H1 (cell line): Measurements from ENCODE around the gene EPHB3. TPM values are rescaled to one million over a fixed set of nuclear protein-coding genes. Genes with fewer than 3 reads are reported as not detected.

ENCODE experiments used
- CTCF ChIA-PET: fragments of 300-600 bp; sonication (Branson Sonifier 250); formaldehyde crosslinking; loops from one replicate; lab custom pipeline; 2021; ENCODE audit not compliant: partially characterized antibody; lab: Charles Lee
- POLR2A ChIA-PET: fragments of 300-600 bp; sonication (Branson Sonifier 250); formaldehyde crosslinking; loops from one replicate; lab custom pipeline; 2021; ENCODE audit warnings: inconsistent platforms; ENCODE audit not compliant: partially characterized antibody; lab: Charles Lee
- DNase-seq, 2 experiments: peaks; one replicate each; pipeline versions ENCODE4 v3.0.0 to v3.0.0-alpha.2; 2010 to 2022; ENCODE audit warnings: low spot score in 2 of 2, low read depth in 1 of 2, mixed read lengths in 1 of 2
- FAIRE-seq: peaks from 2 replicates; lab custom pipeline; 2011; peaks lifted over from hg19 to GRCh38; lab: Jason Lieb, UNC
- H2AFZ ChIP-seq: 2 replicates; pipeline ENCODE4 v1.8.1; 2012; ENCODE audit warnings: low read length, inconsistent platforms
- H2AK5ac ChIP-seq: 2 replicates; pipeline ENCODE4 v1.6.1; 2013; ENCODE audit warnings: low read depth, low read length
- H2BK120ac ChIP-seq: replicated peaks from 2 replicates; pipeline ENCODE3; 2013; ENCODE audit warnings: low read depth, low read length, inconsistent platforms
- H2BK12ac ChIP-seq: 2 replicates; pipeline ENCODE4 v1.6.1; 2013; ENCODE audit warnings: low read depth, low read length
- H2BK15ac ChIP-seq: 2 replicates; pipeline ENCODE4 v1.6.1; 2013; ENCODE audit warnings: low read length
- H2BK20ac ChIP-seq: 2 replicates; pipeline ENCODE4 v1.6.1; 2013; ENCODE audit warnings: low read length
- H2BK5ac ChIP-seq: 2 replicates; pipeline ENCODE4 v1.6.1; 2013; ENCODE audit warnings: low read depth, low read length
- H3K14ac ChIP-seq: 2 replicates; pipeline ENCODE4 v1.6.1; 2013; ENCODE audit warnings: inconsistent platforms; ENCODE audit not compliant: insufficient read length
- H3K18ac ChIP-seq: 2 replicates; pipeline ENCODE4 v1.6.1; 2013; ENCODE audit warnings: low read length; ENCODE audit errors: extremely low read depth
- H3K23ac ChIP-seq: 2 replicates; pipeline ENCODE4 v1.6.1; 2013; ENCODE audit warnings: inconsistent platforms; ENCODE audit not compliant: insufficient read length
- H3K23me2 ChIP-seq: 2 replicates; pipeline ENCODE4 v1.6.1; 2013; ENCODE audit warnings: low read depth, low read length
- H3K27ac ChIP-seq: 2 replicates; pipeline ENCODE4 v1.6.1; 2011; ENCODE audit warnings: low read depth, low read length, inconsistent platforms
- H3K27me3 ChIP-seq, 4 experiments: replicated peaks in 1 of 4; 1 replicate in 1 of 4; 2 replicates in 3 of 4; pipeline versions ENCODE4 v1.6.1 to v1.8.1; 2011 to 2013; ENCODE audit warnings: low read length in 3 of 4, mild to moderate bottlenecking in 3 of 4, inconsistent platforms in 2 of 4, mixed read lengths in 2 of 4, moderate library complexity in 1 of 4; ENCODE audit not compliant: control insufficient read depth in 3 of 4, insufficient read depth in 3 of 4; ENCODE audit errors: extremely low read depth in 1 of 4
- H3K36me3 ChIP-seq, 4 experiments: 2 replicates each; pipeline versions ENCODE4 v1.6.1 to v1.8.1; 2011 to 2013; ENCODE audit warnings: mild to moderate bottlenecking in 4 of 4, low read length in 3 of 4, moderate library complexity in 2 of 4, control low read depth in 1 of 4, inconsistent platforms in 1 of 4; ENCODE audit not compliant: insufficient read depth in 4 of 4, control insufficient read depth in 2 of 4
- H3K4ac ChIP-seq: replicated peaks from 2 replicates; pipeline ENCODE3; 2013; ENCODE audit warnings: low read length, low read depth, mixed read lengths, inconsistent platforms; ENCODE audit not compliant: insufficient read length
- H3K4me1 ChIP-seq, 4 experiments: replicated peaks in 1 of 4; 1 replicate in 1 of 4; 2 replicates in 3 of 4; pipeline versions ENCODE4 v1.6.1 to v1.8.1; 2011 to 2013; ENCODE audit warnings: low read length in 3 of 4, inconsistent platforms in 2 of 4, mixed read lengths in 1 of 4; ENCODE audit not compliant: insufficient read depth in 4 of 4, control insufficient read depth in 3 of 4
- H3K4me2 ChIP-seq, 2 experiments: 2 replicates each; pipeline versions ENCODE4 v1.6.1 to v1.8.1; 2011 to 2013; ENCODE audit warnings: low read depth in 2 of 2, low read length in 2 of 2, control low read depth in 1 of 2, inconsistent platforms in 1 of 2, mild to moderate bottlenecking in 1 of 2; ENCODE audit not compliant: insufficient read depth in 1 of 2
- H3K4me3 ChIP-seq, 4 experiments: fragments of 200-600, 300-600 bp in 1 of 4; sonication (generic), shearing (Covaris generic), sonication (Bioruptor Twin) in 1 of 4; 2 replicates each; pipeline versions ENCODE4 v1.5.1 to v1.8.1; 2011 to 2016; ENCODE audit warnings: low read length in 4 of 4, low read depth in 3 of 4, control low read depth in 2 of 4, inconsistent platforms in 2 of 4, mild to moderate bottlenecking in 2 of 4, mixed read lengths in 1 of 4, moderate library complexity in 1 of 4; ENCODE audit not compliant: insufficient read depth in 2 of 4; ENCODE audit errors: extremely low read depth in 1 of 4
- H3K56ac ChIP-seq: replicated peaks from 2 replicates; pipeline ENCODE3; 2013; ENCODE audit warnings: low read depth, mild to moderate bottlenecking, mixed read lengths, low read length, inconsistent platforms; ENCODE audit not compliant: insufficient read length
- H3K79me1 ChIP-seq: 2 replicates; pipeline ENCODE4 v1.6.1; 2013; ENCODE audit warnings: low read depth, low read length, control low read depth
- H3K79me2 ChIP-seq, 2 experiments: 2 replicates each; pipeline versions ENCODE4 v1.6.1 to v1.8.1; 2012 to 2013; ENCODE audit warnings: low read length in 2 of 2, mild to moderate bottlenecking in 2 of 2, inconsistent platforms in 1 of 2; ENCODE audit not compliant: insufficient read depth in 2 of 2, control insufficient read depth in 1 of 2
- H3K9ac ChIP-seq, 4 experiments: replicated peaks in 1 of 4; 1 replicate in 1 of 4; 2 replicates in 3 of 4; pipeline versions ENCODE4 v1.6.1 to v1.8.1; 2011 to 2013; ENCODE audit warnings: low read depth in 3 of 4, low read length in 3 of 4, control low read depth in 2 of 4, mild to moderate bottlenecking in 2 of 4, moderate library complexity in 2 of 4, inconsistent platforms in 1 of 4; ENCODE audit errors: extremely low read depth in 1 of 4
- H3K9me3 ChIP-seq, 2 experiments: 2 replicates each; pipeline versions ENCODE4 v1.6.1 to v1.8.1; 2012 to 2013; ENCODE audit warnings: mild to moderate bottlenecking in 2 of 2, moderate library complexity in 2 of 2, control low read depth in 1 of 2, inconsistent platforms in 1 of 2, low read depth in 1 of 2, low read length in 1 of 2, mixed read lengths in 1 of 2; ENCODE audit not compliant: insufficient read depth in 2 of 2
- H4K20me1 ChIP-seq, 2 experiments: replicated peaks in 1 of 2; 2 replicates each; pipeline versions ENCODE3 to v1.8.1; 2011 to 2013; ENCODE audit warnings: inconsistent platforms in 2 of 2, low read length in 2 of 2, mild to moderate bottlenecking in 1 of 2; ENCODE audit not compliant: insufficient read depth in 2 of 2, control insufficient read depth in 1 of 2
- H4K5ac ChIP-seq: 2 replicates; pipeline ENCODE4 v1.6.1; 2013; ENCODE audit warnings: low read length, low read depth, mixed read lengths, inconsistent platforms; ENCODE audit not compliant: insufficient read length
- H4K8ac ChIP-seq: 2 replicates; pipeline ENCODE4 v1.8.0; 2013; ENCODE audit warnings: mild to moderate bottlenecking, moderate library complexity, low read length, inconsistent platforms; ENCODE audit not compliant: insufficient read depth; ENCODE audit errors: extremely low read depth
- H4K91ac ChIP-seq: replicated peaks from 2 replicates; pipeline ENCODE3; 2013; ENCODE audit warnings: low read length, mixed read lengths, inconsistent platforms; ENCODE audit not compliant: insufficient read length
- ASH2L ChIP-seq: fragments of 200-600, 300-600 bp; sonication (generic); IDR thresholded peaks from one replicate; pipeline ENCODE4 v1.7.1; 2017; ENCODE audit warnings: low read length
- ATF2 ChIP-seq: IDR thresholded peaks from 2 replicates; pipeline ENCODE4 v1.6.1; 2012; ENCODE audit warnings: low read length, inconsistent platforms
- CBX8 ChIP-seq: fragments of 300-800, 300-1000 bp; sonication (generic); IDR thresholded peaks from 2 replicates; pipeline ENCODE4 v1.7.1; 2016; ENCODE audit warnings: low read depth, low read length, borderline replicate concordance
- CHD1 ChIP-seq: IDR thresholded peaks from 2 replicates; pipeline ENCODE4 v1.6.1; 2012; ENCODE audit warnings: low read depth, low read length, improper control_type of control experiment
- CTBP2 ChIP-seq: IDR thresholded peaks from 2 replicates; pipeline ENCODE4 v1.7.0; 2011; ENCODE audit warnings: borderline replicate concordance, mild to moderate bottlenecking, moderate library complexity, mixed read lengths, low read length; ENCODE audit not compliant: insufficient read depth, insufficient read length
- FOSL1 ChIP-seq: IDR thresholded peaks from 2 replicates; pipeline ENCODE4 v1.6.1; 2011; ENCODE audit warnings: mild to moderate bottlenecking, low read depth, low read length, moderate library complexity; ENCODE audit not compliant: insufficient read depth
- JUND ChIP-seq: IDR thresholded peaks from 2 replicates; pipeline ENCODE4 v1.6.1; 2011; ENCODE audit warnings: mild to moderate bottlenecking, improper control_type of control experiment, low read length
- SIN3A ChIP-seq, 2 experiments: IDR thresholded peaks in 1 of 2; conservative IDR thresholded peaks in 1 of 2; 2 replicates each; pipeline ENCODE4 v1.6.1; 2011 to 2012; ENCODE audit warnings: low read length in 2 of 2, improper control_type of control experiment in 1 of 2, low read depth in 1 of 2, mild to moderate bottlenecking in 1 of 2
- WGBS, 2 experiments: shearing (Covaris generic) in 1 of 2; methylation state at CpG; one replicate each; pipeline versions ENCODE4 v1.1.6 to v1.1.7; 2013 to 2015; ENCODE audit warnings: low lambda C conversion rate in 2 of 2, mixed read lengths in 2 of 2, inconsistent platforms in 1 of 2, low coverage in 1 of 2, missing lambda C conversion rate in 1 of 2; ENCODE audit not compliant: insufficient replicate concordance in 2 of 2, insufficient coverage in 1 of 2, insufficient read length in 1 of 2; ENCODE audit errors: extremely low coverage in 1 of 2, missing lambda C conversion rate in 1 of 2; 5-methylcytosine and 5-hydroxymethylcytosine counted together
- polyA plus RNA-seq, 7 experiments: library from polyadenylated mRNA; depleted of rRNA in 3 of 7; stranded (reverse) in 5 of 7; unstranded in 2 of 7; fragments of >200 nt in 5 of 7; fragments of 200-250 nt in 2 of 7; gene quantifications; 1 replicate in 5 of 7; 2 replicates in 1 of 7; 4 replicates in 1 of 7; pipeline versions ENCODE4 v1.2.1 to v1.2.3, GENCODE V29; 2011 to 2013; ENCODE audit warnings: missing spikeins in 2 of 7, mixed read lengths in 2 of 7
- total RNA-seq: library from RNA; stranded (reverse); fragmentation: NEBNext Ultra II Directional; extraction: Animal tissue kit (Norgen Biotek cat#: 25700); gene quantifications from 2 replicates; pipeline ENCODE4 v1.2.1, GENCODE V29; 2021

EPHB3 gene
- total and polyA plus RNA-seq, 2 of the 8 experiments (the other 6 are each of a cell fraction or from before 2014, with no cell fraction given), result 0.41 to 0.91 TPM

GRCh38 chr3:184545769-184546168 lies 15.8 kb upstream of the EPHB3 start:
- H3K23me2 ChIP-seq, result peaks cover 3% of the 10 kb centered on the region; the same call in 1 of the 2 replicates
- no peak overlapping the region for H2BK12ac ChIP-seq
- peaks cover 0 to 3% (median 0%) of the 10 kb centered on the region in 4 experiments; a peak in 1 of 7 replicates for H3K27me3 ChIP-seq
- no peak overlapping the region for H3K56ac ChIP-seq
- H4K91ac ChIP-seq, result no peak overlapping the region
- H2BK5ac ChIP-seq, result no peak overlapping the region
- FAIRE-seq (no peak), DNase-seq (no peak)
- no peaks in the 10 kb centered on the region; the same call in 1 of the 2 replicates for H3K79me1 ChIP-seq
- H2AK5ac ChIP-seq, result no peak overlapping the region
- H2BK20ac ChIP-seq, result no peak overlapping the region
- CTCF ChIA-PET, result interaction anchor here (0.5 to 12.0 kb wide), 16 partner anchors 12 to 258 kb away, joined by 3 to 150 read pairs (median 4); partner anchors contain the start of gene EPHB3
- H4K20me1 ChIP-seq, result no peaks in the 10 kb centered on the region
- H4K8ac ChIP-seq, result no peak overlapping the region
- H3K27ac ChIP-seq, result no peak overlapping the region
- H2BK120ac ChIP-seq, result no peak overlapping the region
- no peak overlapping the region for H3K4me3 ChIP-seq
- TF ChIP-seq JUND (no peak), CBX8 (no peak), FOSL1 (no peak), SIN3A (conservative IDR thresholded peaks at IDR 0.05 in 1 of 2, IDR thresholded peaks at IDR 0.05 in 1 of 2; ENCODE audit: low read depth in 1 of 2, low read length in 2 of 2) (no peak), CHD1 (no peak), ASH2L (no peak), ATF2 (no peak), CTBP2 (no peak)
- H3K36me3 ChIP-seq, result no peaks in the 10 kb centered on the region
- no peak overlapping the region for H3K4ac ChIP-seq
- WGBS, 2 experiments, result 95% methylated on average over 3 of the region's 3 CpGs; no CpG with 5 or more reads in 1 of the 2 experiments
- H2AFZ ChIP-seq, result no peak overlapping the region
- no peaks in the 10 kb centered on the region for H3K9me3 ChIP-seq
- no peaks in the 10 kb centered on the region for H3K79me2 ChIP-seq
- H3K4me2 ChIP-seq, result no peak overlapping the region
- H3K18ac ChIP-seq, result no peak overlapping the region
- POLR2A ChIA-PET, result no interaction called here
- H3K9ac ChIP-seq, result no peak overlapping the region
- H2BK15ac ChIP-seq, result no peak overlapping the region
- H3K4me1 ChIP-seq, result peaks cover 0 to 5% (median under 1%) of the 10 kb centered on the region in 4 experiments; a peak in 3 of 7 replicates
- no peak overlapping the region for H3K23ac ChIP-seq
- no peak overlapping the region for H3K14ac ChIP-seq
- H4K5ac ChIP-seq, result no peak overlapping the region
